Activated CD8-positive, alpha-beta T cell treated with anti-CD3 and anti-CD28 coated beads for 36 hours (primary cell): ENCODE data around the gene B3GALT2. TPM values are rescaled to one million over a fixed set of nuclear protein-coding genes. Genes with fewer than 3 reads are reported as not detected.

Experiments used
- ATAC-seq: fragments of 200-7000 bp; cut with Tn5 transposase; one replicate; pipeline ENCODE4 v1.10.0; 2021; ENCODE audit warnings: mild to moderate bottlenecking, moderate library complexity
- CTCF ChIA-PET: fragments of 350-600 bp; sonication (Branson Sonifier 250); formaldehyde crosslinking; loops from one replicate; lab custom pipeline; 2021; ENCODE audit warnings: antibody characterized with exemption; lab: Charles Lee
- POLR2A ChIA-PET: fragments of 350-600 bp; sonication (Branson Sonifier 250); formaldehyde crosslinking; loops from one replicate; lab custom pipeline; 2021; ENCODE audit warnings: antibody characterized with exemption; lab: Charles Lee
- DNase-seq: peaks from one replicate; pipeline ENCODE4 v3.0.0-alpha.2; 2020
- H3K27ac Mint-ChIP-seq: one replicate; pipeline ENCODE4 v1.8.0; 2021; ENCODE audit warnings: mild to moderate bottlenecking, mixed read lengths
- H3K27me3 Mint-ChIP-seq: one replicate; pipeline ENCODE4 v1.8.0; 2021; ENCODE audit warnings: mixed read lengths
- H3K36me3 Mint-ChIP-seq: one replicate; pipeline ENCODE4 v1.8.0; 2021; ENCODE audit warnings: low read depth, mixed read lengths
- H3K4me1 Mint-ChIP-seq: one replicate; pipeline ENCODE4 v1.8.0; 2021; ENCODE audit warnings: low read depth, mixed read lengths
- H3K4me3 Mint-ChIP-seq: one replicate; pipeline ENCODE4 v1.8.0; 2021; ENCODE audit warnings: mild to moderate bottlenecking, moderate library complexity, mixed read lengths
- H3K9me3 Mint-ChIP-seq: one replicate; pipeline ENCODE4 v1.8.0; 2021; ENCODE audit warnings: mixed read lengths
- intact Hi-C: fragments of 100-400 bp; cut with micrococcal nuclease; formaldehyde crosslinking; loops from one replicate; pipeline ENCODE4 v1.10.0; 2022
- total RNA-seq, 2 experiments: library from RNA; stranded (reverse); gene quantifications; one replicate each; pipeline ENCODE4 v1.2.3, GENCODE V29; 2021
- TF ChIP-seq, protein P1 (sequence below): fragments of 200-600 bp; IDR thresholded peaks from one replicate; pipeline ENCODE4 v1.8.0; 2022; ENCODE audit warnings: antibody characterized with exemption, mild to moderate bottlenecking

The B3GALT2 gene
- total RNA-seq, 2 experiments from 2014 or later = 0.18 TPM; not detected in 1

DNA sequence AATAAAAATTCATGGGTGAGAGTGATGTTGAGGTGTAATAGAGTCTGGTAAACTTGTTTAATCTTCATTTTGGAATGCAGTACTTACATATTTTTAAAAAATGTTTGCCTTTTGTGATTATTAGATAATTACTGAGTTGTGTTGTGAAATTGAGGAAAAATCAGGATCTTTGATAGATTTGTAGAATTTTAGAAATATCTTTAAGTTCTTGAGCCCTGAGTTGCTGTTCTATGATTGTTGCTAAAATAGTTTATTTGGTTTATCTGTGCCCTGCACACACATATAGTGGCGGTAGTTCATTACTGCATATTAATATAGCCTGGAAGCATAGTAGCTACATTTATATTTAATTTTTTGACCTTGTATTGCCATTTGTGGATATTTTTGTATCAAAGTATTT lies 1.6 kb downstream of the B3GALT2 start:
- no peak for DNase-seq
- intact Hi-C loops = no loop called here
- TF ChIP-seq, protein P1, sequence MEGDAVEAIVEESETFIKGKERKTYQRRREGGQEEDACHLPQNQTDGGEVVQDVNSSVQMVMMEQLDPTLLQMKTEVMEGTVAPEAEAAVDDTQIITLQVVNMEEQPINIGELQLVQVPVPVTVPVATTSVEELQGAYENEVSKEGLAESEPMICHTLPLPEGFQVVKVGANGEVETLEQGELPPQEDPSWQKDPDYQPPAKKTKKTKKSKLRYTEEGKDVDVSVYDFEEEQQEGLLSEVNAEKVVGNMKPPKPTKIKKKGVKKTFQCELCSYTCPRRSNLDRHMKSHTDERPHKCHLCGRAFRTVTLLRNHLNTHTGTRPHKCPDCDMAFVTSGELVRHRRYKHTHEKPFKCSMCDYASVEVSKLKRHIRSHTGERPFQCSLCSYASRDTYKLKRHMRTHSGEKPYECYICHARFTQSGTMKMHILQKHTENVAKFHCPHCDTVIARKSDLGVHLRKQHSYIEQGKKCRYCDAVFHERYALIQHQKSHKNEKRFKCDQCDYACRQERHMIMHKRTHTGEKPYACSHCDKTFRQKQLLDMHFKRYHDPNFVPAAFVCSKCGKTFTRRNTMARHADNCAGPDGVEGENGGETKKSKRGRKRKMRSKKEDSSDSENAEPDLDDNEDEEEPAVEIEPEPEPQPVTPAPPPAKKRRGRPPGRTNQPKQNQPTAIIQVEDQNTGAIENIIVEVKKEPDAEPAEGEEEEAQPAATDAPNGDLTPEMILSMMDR = no peak
- Mint-ChIP-seq H3K4me3 (no peak overlapping the region), H3K9me3 (no peaks in the 10 kb centered on the region), H3K27me3 (no peaks in the 10 kb centered on the region), H3K4me1 (peaks cover 40% of the 10 kb centered on the region), H3K27ac (no peak overlapping the region), H3K36me3 (no peaks in the 10 kb centered on the region)
- ATAC-seq = no peak
- ChIA-PET POLR2A (no interaction called here), CTCF (interaction anchor here (0.9 to 1.8 kb wide), 4 partner anchors 9 to 976 kb away, joined by 3 to 4 read pairs (median 4); no protein-coding TSS in a partner anchor)

DNA sequence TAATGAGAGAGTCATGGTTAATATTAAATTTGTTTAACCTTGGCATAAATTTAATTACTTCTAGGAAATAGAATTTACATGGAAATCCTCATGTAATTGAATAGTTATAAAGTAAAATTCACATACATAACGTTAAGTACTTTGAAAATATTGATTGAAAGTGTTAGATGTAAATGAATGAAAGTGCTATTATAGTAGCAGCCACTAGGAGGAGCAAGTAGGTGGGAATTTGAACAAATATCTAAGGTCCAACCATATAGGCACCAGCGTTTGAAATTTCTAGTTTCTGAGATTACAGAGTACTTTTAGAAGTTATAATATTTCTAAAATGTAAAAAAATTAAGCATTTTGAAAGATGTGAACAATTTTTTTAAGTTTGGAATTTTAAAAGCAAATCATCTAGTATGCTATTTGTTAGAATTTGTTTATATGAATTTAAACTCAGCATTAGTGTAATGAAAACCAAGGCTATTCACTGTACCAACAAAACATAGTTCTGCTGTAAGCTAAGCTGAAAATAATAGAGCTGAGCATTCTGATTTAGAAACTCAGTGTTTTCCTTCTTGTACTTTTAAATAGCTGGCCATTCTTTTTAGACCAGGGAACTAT lies 3.3 kb downstream of the B3GALT2 start:
- H3K4me3 Mint-ChIP-seq = no peak overlapping the region
- H3K27me3 Mint-ChIP-seq = no peaks in the 10 kb centered on the region
- peaks cover 32% of the 10 kb centered on the region for H3K4me1 Mint-ChIP-seq
- H3K27ac Mint-ChIP-seq = no peak overlapping the region
- CTCF ChIA-PET = interaction anchor here (0.7 to 1.8 kb wide), 5 partner anchors 14 to 548 kb away, joined by 3 to 6 read pairs (median 3); no protein-coding TSS in a partner anchor
- peak; percentile 79 for ATAC-seq
- TF ChIP-seq, protein P1 = peak; percentile 83
- POLR2A ChIA-PET = no interaction called here
- DNase-seq = no peak
- intact Hi-C loops = loop anchor here (2.0 kb wide), 1 partner anchor 1114 kb away; no protein-coding TSS in a partner anchor
- no peaks in the 10 kb centered on the region for H3K36me3 Mint-ChIP-seq
- no peaks in the 10 kb centered on the region for H3K9me3 Mint-ChIP-seq

DNA sequence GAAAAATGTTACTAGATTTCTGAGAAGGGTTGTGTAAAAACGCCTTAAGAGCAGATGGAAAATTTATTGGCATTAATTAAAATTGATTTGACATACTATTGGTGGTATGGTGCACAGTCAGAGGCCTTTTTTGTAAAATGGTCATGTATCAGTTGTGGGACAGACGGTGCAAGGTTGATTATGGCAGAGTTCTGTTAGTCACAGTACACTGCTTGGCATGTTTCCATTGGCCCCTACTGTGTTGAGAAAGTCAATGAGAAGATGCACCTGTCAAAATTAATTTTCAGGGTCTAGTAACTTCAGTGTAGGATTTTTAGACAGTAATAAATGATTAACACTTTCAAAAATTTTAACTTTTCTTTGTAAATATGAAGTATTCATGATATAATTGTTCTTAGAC lies 4.4 kb downstream of the B3GALT2 start:
- CTCF ChIA-PET = interaction anchor here (0.6 to 1.6 kb wide), 2 partner anchors 8 to 100 kb away, joined by 3 to 7 read pairs; no protein-coding TSS in a partner anchor
- no peak for ATAC-seq
- no peak for DNase-seq
- no peak overlapping the region for H3K4me3 Mint-ChIP-seq
- intact Hi-C loops = loop anchor here (2.0 kb wide), 1 partner anchor 1115 kb away; no protein-coding TSS in a partner anchor
- POLR2A ChIA-PET = no interaction called here
- peaks cover 2% of the 10 kb centered on the region for H3K36me3 Mint-ChIP-seq
- TF ChIP-seq, protein P1 = no peak
- H3K9me3 Mint-ChIP-seq = no peaks in the 10 kb centered on the region
- peaks cover 28% of the 10 kb centered on the region for H3K4me1 Mint-ChIP-seq
- H3K27me3 Mint-ChIP-seq = no peaks in the 10 kb centered on the region
- no peak overlapping the region for H3K27ac Mint-ChIP-seq

DNA sequence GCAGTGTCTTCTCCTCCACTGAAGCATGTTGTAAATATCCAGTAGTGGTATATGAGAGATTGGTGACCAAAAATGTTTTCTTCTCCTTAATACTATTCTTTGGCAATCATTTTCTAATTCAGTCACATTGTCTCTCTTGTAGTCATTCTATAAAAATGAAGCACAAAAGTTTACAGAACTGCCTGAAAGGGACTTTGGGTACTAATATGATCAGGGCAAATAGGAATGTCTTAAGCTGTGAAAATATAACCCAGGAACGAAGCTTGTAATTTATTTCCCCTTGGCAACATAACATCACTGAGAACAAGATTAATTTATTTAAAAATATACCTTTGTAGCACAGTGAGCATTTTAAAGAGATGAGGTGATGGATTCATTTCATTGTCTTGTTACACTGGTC lies 4.9 kb downstream of the B3GALT2 start:
- peaks cover 5% of the 10 kb centered on the region for H3K36me3 Mint-ChIP-seq
- peaks cover 24% of the 10 kb centered on the region for H3K4me1 Mint-ChIP-seq
- no peak overlapping the region for H3K4me3 Mint-ChIP-seq
- no peak overlapping the region for H3K27ac Mint-ChIP-seq
- peaks cover 3% of the 10 kb centered on the region for H3K9me3 Mint-ChIP-seq
- no peaks in the 10 kb centered on the region for H3K27me3 Mint-ChIP-seq
- CTCF ChIA-PET = interaction anchor here (1.6 kb wide), 1 partner anchor 9 kb away, joined by 7 read pairs; no protein-coding TSS in a partner anchor
- TF ChIP-seq, protein P1 = no peak
- ATAC-seq (no peak), DNase-seq (no peak)
- POLR2A ChIA-PET = interaction anchor here (0.7 kb wide), 1 partner anchor 33 kb away, joined by 3 read pairs; no protein-coding TSS in a partner anchor
- intact Hi-C loops = no loop called here

- intact Hi-C loops = no loop called here
- H3K4me1 Mint-ChIP-seq = peaks cover 15% of the 10 kb centered on the region
- peaks cover 5% of the 10 kb centered on the region for H3K9me3 Mint-ChIP-seq
- ChIA-PET POLR2A (no interaction called here), CTCF (interaction anchor here (1.0 kb wide), 1 partner anchor 13 kb away, joined by 3 read pairs; no protein-coding TSS in a partner anchor)
- peaks cover 11% of the 10 kb centered on the region for H3K36me3 Mint-ChIP-seq
- DNase-seq = no peak
- H3K27ac Mint-ChIP-seq = no peak overlapping the region
- no peaks in the 10 kb centered on the region for H3K27me3 Mint-ChIP-seq
- TF ChIP-seq, protein P1 = no peak
- ATAC-seq = no peak
- H3K4me3 Mint-ChIP-seq = no peak overlapping the region
Measured at GRCh38 chr1:193179094-193179493, 7.3 kb downstream of the B3GALT2 start.
